H1 (cell line): ENCODE measurements around the gene TBX5. TPM values are rescaled to one million over a fixed set of nuclear protein-coding genes. Genes with fewer than 3 reads are reported as not detected.

Source experiments
- ASH2L ChIP-seq: fragments of 200-600, 300-600 bp; sonication (generic); IDR thresholded peaks from one replicate; pipeline ENCODE4 v1.7.1; 2017; ENCODE audit warnings: low read length
- CBX8 ChIP-seq: fragments of 300-800, 300-1000 bp; sonication (generic); IDR thresholded peaks from 2 replicates; pipeline ENCODE4 v1.7.1; 2016; ENCODE audit warnings: low read depth, low read length, borderline replicate concordance
- CREB1 ChIP-seq: IDR thresholded peaks from 2 replicates; pipeline ENCODE4 v1.6.1; 2012; ENCODE audit warnings: inconsistent platforms
- EP300 ChIP-seq, 2 experiments: IDR thresholded peaks; 1 replicate in 1 of 2; 2 replicates in 1 of 2; pipeline ENCODE4 v1.6.1; 2011 to 2012; ENCODE audit warnings: low read depth in 2 of 2, low read length in 2 of 2, mild to moderate bottlenecking in 2 of 2, borderline replicate concordance in 1 of 2, inconsistent platforms in 1 of 2, moderate library complexity in 1 of 2
- EZH2 ChIP-seq: fragments of 200-600 bp; sonication (generic); IDR thresholded peaks from 2 replicates; pipeline ENCODE4 v1.7.1; 2012; ENCODE audit warnings: low read depth, mild to moderate bottlenecking, moderate library complexity, low read length, inconsistent platforms; ENCODE audit not compliant: severe bottlenecking
- HDAC2 ChIP-seq, 2 experiments: fragments of 300-600 bp in 1 of 2; sonication (generic) in 1 of 2; IDR thresholded peaks; 2 replicates each; pipeline ENCODE4 v1.6.1; 2011 to 2012; ENCODE audit warnings: low read depth in 2 of 2, low read length in 2 of 2, mild to moderate bottlenecking in 2 of 2, moderate library complexity in 2 of 2, borderline replicate concordance in 1 of 2, inconsistent platforms in 1 of 2
- KDM4A ChIP-seq: IDR thresholded peaks from one replicate; pipeline ENCODE4 v1.7.1; 2012; ENCODE audit warnings: low read depth, mild to moderate bottlenecking, moderate library complexity, low read length, inconsistent platforms; ENCODE audit not compliant: severe bottlenecking
- NRF1 ChIP-seq: IDR thresholded peaks from 2 replicates; pipeline ENCODE4 v1.6.1; 2011; ENCODE audit warnings: mild to moderate bottlenecking, low read depth, low read length, improper control_type of control experiment
- POLR2A ChIP-seq, 2 experiments: IDR thresholded peaks; 1 replicate in 1 of 2; 2 replicates in 1 of 2; pipeline ENCODE4 v1.6.1; 2011; ENCODE audit warnings: low read depth in 2 of 2, low read length in 2 of 2, mild to moderate bottlenecking in 2 of 2; ENCODE audit errors: control extremely low read depth in 1 of 2
- SAP30 ChIP-seq: fragments of 300-600 bp; sonication (generic); IDR thresholded peaks from 2 replicates; pipeline ENCODE4 v1.7.1; 2012; ENCODE audit warnings: low read length, moderate library complexity, mild to moderate bottlenecking, inconsistent platforms; ENCODE audit not compliant: insufficient read depth, insufficient replicate concordance
- SIN3A ChIP-seq, 2 experiments: IDR thresholded peaks in 1 of 2; conservative IDR thresholded peaks in 1 of 2; 2 replicates each; pipeline ENCODE4 v1.6.1; 2011 to 2012; ENCODE audit warnings: low read length in 2 of 2, improper control_type of control experiment in 1 of 2, low read depth in 1 of 2, mild to moderate bottlenecking in 1 of 2
- SIX5 ChIP-seq: IDR thresholded peaks from 2 replicates; pipeline ENCODE4 v1.6.1; 2011; ENCODE audit warnings: mild to moderate bottlenecking, low read depth, low read length
- SP4 ChIP-seq: IDR thresholded peaks from 2 replicates; pipeline ENCODE4 v1.6.1; 2012; ENCODE audit warnings: low read length, inconsistent platforms
- SRF ChIP-seq: IDR thresholded peaks from 2 replicates; pipeline ENCODE4 v1.6.1; 2011; ENCODE audit warnings: mild to moderate bottlenecking, low read depth, low read length, moderate library complexity
- SUZ12 ChIP-seq: fragments of 200-600 bp; sonication (generic); IDR thresholded peaks from 2 replicates; pipeline ENCODE4 v1.6.1; 2012; ENCODE audit warnings: mild to moderate bottlenecking, inconsistent platforms, low read length, moderate library complexity, mixed read lengths
- polyA plus RNA-seq, 7 experiments: library from polyadenylated mRNA; depleted of rRNA in 3 of 7; stranded (reverse) in 5 of 7; unstranded in 2 of 7; fragments of >200 nt in 5 of 7; fragments of 200-250 nt in 2 of 7; gene quantifications; 1 replicate in 5 of 7; 2 replicates in 1 of 7; 4 replicates in 1 of 7; pipeline versions ENCODE4 v1.2.1 to v1.2.3, GENCODE V29; 2011 to 2013; ENCODE audit warnings: missing spikeins in 2 of 7, mixed read lengths in 2 of 7
- total RNA-seq: library from RNA; stranded (reverse); fragmentation: NEBNext Ultra II Directional; extraction: Animal tissue kit (Norgen Biotek cat#: 25700); gene quantifications from 2 replicates; pipeline ENCODE4 v1.2.1, GENCODE V29; 2021
- TF ChIP-seq, protein P1 (sequence below): IDR thresholded peaks from 2 replicates; pipeline ENCODE4 v1.6.1; 2011; ENCODE audit warnings: low read depth, mild to moderate bottlenecking, low read length; ENCODE audit not compliant: insufficient read depth
- TF ChIP-seq, protein P2 (sequence below): IDR thresholded peaks from 2 replicates; pipeline ENCODE4 v1.6.1; 2012; ENCODE audit warnings: inconsistent platforms
- TF ChIP-seq, protein P3 (sequence below): IDR thresholded peaks from 2 replicates; pipeline ENCODE4 v1.6.1; 2011; ENCODE audit warnings: low read length, improper control_type of control experiment
- TF ChIP-seq, protein P4 (sequence below): IDR thresholded peaks from 2 replicates; pipeline ENCODE4 v1.6.1; 2012; ENCODE audit warnings: low read length, inconsistent platforms

TBX5 gene
- total and polyA plus RNA-seq, 2 of the 8 experiments (the other 6 are each of a cell fraction or from before 2014, with no cell fraction given) = 0.05 TPM; not detected in 1

DNA sequence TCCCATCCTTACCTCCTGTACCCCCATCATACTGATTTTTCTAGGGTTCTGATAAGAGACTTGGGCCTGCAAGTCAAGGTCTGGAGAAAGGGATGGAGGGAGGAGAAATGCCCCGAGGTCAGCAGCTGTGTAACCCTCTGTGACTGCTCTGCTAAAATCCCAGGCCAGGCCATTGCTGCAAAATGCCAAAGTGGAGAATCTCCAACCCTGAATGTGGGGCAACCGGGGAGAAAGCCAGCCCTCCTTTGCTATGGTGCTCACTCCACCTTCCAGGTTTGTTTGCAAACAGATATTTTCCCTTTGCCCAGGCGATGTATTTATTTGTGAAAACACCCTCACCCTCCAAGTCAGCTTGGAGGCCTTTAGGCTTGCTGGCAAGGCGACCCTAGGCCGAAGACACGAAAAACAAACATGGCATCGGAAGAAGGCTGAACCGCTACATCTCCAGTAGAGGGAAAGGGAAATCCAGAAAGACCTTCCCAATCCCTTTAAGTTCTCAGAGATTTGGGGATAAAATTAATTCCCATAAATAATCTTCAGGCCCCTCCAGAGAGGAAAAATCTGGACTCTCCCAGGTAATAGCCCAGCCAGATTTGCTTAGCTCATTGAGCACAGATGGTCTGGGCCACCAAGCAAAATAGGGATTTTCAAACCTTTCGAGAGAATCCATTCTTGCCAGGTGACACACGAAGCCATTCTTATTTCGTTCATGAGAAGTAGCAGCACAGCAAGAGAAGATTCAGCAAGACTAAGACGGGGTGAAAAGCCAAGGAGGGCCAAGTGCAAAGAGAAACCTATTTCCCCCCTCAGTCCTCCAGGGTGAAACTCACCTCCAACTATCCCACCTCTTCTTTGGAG lies 1.3 kb upstream of the TBX5 start (continued):
- TF ChIP-seq, protein P1, sequence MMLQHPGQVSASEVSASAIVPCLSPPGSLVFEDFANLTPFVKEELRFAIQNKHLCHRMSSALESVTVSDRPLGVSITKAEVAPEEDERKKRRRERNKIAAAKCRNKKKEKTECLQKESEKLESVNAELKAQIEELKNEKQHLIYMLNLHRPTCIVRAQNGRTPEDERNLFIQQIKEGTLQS = no peak
- TF ChIP-seq EP300 (IDR thresholded peaks at IDR 0.05; ENCODE audit: borderline replicate concordance in 1 of 2, low read depth in 2 of 2, low read length in 2 of 2) (no peak), ASH2L (no peak), SAP30 (no peak), SRF (no peak), CREB1 (no peak), KDM4A (no peak), SP4 (no peak), POLR2A (IDR thresholded peaks at IDR 0.05; ENCODE audit: control extremely low read depth in 1 of 2, low read depth in 2 of 2, low read length in 2 of 2) (no peak), HDAC2 (IDR thresholded peaks at IDR 0.05; ENCODE audit: borderline replicate concordance in 1 of 2, low read depth in 2 of 2, low read length in 2 of 2) (no peak), CBX8 (peak; percentile 80; the same call in 1 of the 2 replicates), NRF1 (no peak), SUZ12 (peak; percentile 65; the same call in 1 of the 2 replicates), SIX5 (no peak), EZH2 (peak; percentile 81), SIN3A (conservative IDR thresholded peaks at IDR 0.05 in 1 of 2, IDR thresholded peaks at IDR 0.05 in 1 of 2; ENCODE audit: low read depth in 1 of 2, low read length in 2 of 2) (no peak)
- TF ChIP-seq, protein P2, sequence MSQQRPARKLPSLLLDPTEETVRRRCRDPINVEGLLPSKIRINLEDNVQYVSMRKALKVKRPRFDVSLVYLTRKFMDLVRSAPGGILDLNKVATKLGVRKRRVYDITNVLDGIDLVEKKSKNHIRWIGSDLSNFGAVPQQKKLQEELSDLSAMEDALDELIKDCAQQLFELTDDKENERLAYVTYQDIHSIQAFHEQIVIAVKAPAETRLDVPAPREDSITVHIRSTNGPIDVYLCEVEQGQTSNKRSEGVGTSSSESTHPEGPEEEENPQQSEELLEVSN = no peak
- TF ChIP-seq, protein P3, sequence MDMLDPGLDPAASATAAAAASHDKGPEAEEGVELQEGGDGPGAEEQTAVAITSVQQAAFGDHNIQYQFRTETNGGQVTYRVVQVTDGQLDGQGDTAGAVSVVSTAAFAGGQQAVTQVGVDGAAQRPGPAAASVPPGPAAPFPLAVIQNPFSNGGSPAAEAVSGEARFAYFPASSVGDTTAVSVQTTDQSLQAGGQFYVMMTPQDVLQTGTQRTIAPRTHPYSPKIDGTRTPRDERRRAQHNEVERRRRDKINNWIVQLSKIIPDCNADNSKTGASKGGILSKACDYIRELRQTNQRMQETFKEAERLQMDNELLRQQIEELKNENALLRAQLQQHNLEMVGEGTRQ = no peak
- TF ChIP-seq, protein P4, sequence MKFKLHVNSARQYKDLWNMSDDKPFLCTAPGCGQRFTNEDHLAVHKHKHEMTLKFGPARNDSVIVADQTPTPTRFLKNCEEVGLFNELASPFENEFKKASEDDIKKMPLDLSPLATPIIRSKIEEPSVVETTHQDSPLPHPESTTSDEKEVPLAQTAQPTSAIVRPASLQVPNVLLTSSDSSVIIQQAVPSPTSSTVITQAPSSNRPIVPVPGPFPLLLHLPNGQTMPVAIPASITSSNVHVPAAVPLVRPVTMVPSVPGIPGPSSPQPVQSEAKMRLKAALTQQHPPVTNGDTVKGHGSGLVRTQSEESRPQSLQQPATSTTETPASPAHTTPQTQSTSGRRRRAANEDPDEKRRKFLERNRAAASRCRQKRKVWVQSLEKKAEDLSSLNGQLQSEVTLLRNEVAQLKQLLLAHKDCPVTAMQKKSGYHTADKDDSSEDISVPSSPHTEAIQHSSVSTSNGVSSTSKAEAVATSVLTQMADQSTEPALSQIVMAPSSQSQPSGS = no peak
